Neural cell (in vitro differentiated cells): ENCODE data around the gene PIEZO1. TPM values are rescaled to one million over a fixed set of nuclear protein-coding genes. Genes with fewer than 3 reads are reported as not detected.

ENCODE experiments used
- H2AFZ ChIP-seq: fragments of 200-600, 300-800 bp; sonication (generic), shearing (Covaris generic); 2 replicates; pipeline ENCODE4 v1.6.0; 2014; ENCODE audit warnings: low read depth, mild to moderate bottlenecking, antibody characterized with exemption, low read length, moderate library complexity
- H3F3A ChIP-seq: fragments of 200-600 bp; shearing (Covaris generic); 2 replicates; pipeline ENCODE4 v1.6.1; 2016; ENCODE audit warnings: mild to moderate bottlenecking, moderate library complexity, mixed read lengths, antibody characterized with exemption, low read length; ENCODE audit not compliant: insufficient read depth, poor library complexity, severe bottlenecking
- H3K27ac ChIP-seq: fragments of 200-600, 300-800 bp; sonication (generic), shearing (Covaris generic); 2 replicates; pipeline ENCODE4 v1.5.1; 2014; ENCODE audit warnings: mild to moderate bottlenecking, low read length, moderate library complexity
- H3K27me3 ChIP-seq: fragments of 300-800, 200-600 bp; sonication (generic), shearing (Covaris generic); 2 replicates; pipeline ENCODE4 v1.6.0; 2014; ENCODE audit warnings: mild to moderate bottlenecking, low read depth, low read length, moderate library complexity; ENCODE audit not compliant: insufficient read depth
- H3K36me3 ChIP-seq: fragments of 300-800, 200-600 bp; sonication (generic), shearing (Covaris generic); 2 replicates; pipeline ENCODE4 v1.5.1; 2014; ENCODE audit warnings: mild to moderate bottlenecking, antibody characterized with exemption, low read length, moderate library complexity; ENCODE audit not compliant: insufficient read depth
- H3K4me2 ChIP-seq: fragments of 300-800, 200-600 bp; sonication (generic), shearing (Covaris generic); 2 replicates; pipeline ENCODE4 v1.6.0; 2014; ENCODE audit warnings: mild to moderate bottlenecking, low read length
- H3K4me3 ChIP-seq: fragments of 300-800, 200-600 bp; sonication (generic), shearing (Covaris generic); 2 replicates; pipeline ENCODE4 v1.5.1; 2014; ENCODE audit warnings: mild to moderate bottlenecking, low read length, moderate library complexity
- H3K79me2 ChIP-seq: fragments of 200-600 bp; shearing (Covaris generic); replicated peaks from 2 replicates; pipeline ENCODE4 v1.6.0; 2014; ENCODE audit warnings: mild to moderate bottlenecking, low read length, moderate library complexity; ENCODE audit not compliant: insufficient read depth
- H3K9ac ChIP-seq: fragments of 300-800, 200-600 bp; sonication (generic), shearing (Covaris generic); 2 replicates; pipeline ENCODE4 v1.6.1; 2016; ENCODE audit warnings: mild to moderate bottlenecking, low read length, mixed read lengths
- H3K9me2 ChIP-seq: fragments of 200-600 bp; shearing (Covaris generic); 2 replicates; pipeline ENCODE4 v1.6.1; 2016; ENCODE audit warnings: mild to moderate bottlenecking, low read length, mixed read lengths; ENCODE audit not compliant: insufficient read depth
- H3K9me3 ChIP-seq: fragments of 200-600, 300-800 bp; sonication (generic), shearing (Covaris generic); 2 replicates; pipeline ENCODE4 v1.6.1; 2016; ENCODE audit warnings: mild to moderate bottlenecking, mixed run types, low read length, moderate library complexity, mixed read lengths
- H4K20me1 ChIP-seq: fragments of 200-600 bp; shearing (Covaris generic); 2 replicates; pipeline ENCODE4 v1.6.1; 2016; ENCODE audit warnings: mild to moderate bottlenecking, mixed run types; ENCODE audit not compliant: insufficient read depth
- CTCF ChIP-seq: fragments of 450-650 bp; IDR thresholded peaks from 2 replicates; pipeline ENCODE4 v1.5.1; 2014; ENCODE audit warnings: antibody characterized with exemption, mild to moderate bottlenecking, moderate library complexity; ENCODE audit not compliant: poor library complexity, severe bottlenecking
- EP300 ChIP-seq: fragments of 450-650 bp; conservative IDR thresholded peaks from 2 replicates; pipeline ENCODE4 v1.6.1; 2014; ENCODE audit warnings: antibody characterized with exemption, mild to moderate bottlenecking, moderate library complexity; ENCODE audit not compliant: poor library complexity, severe bottlenecking
- EZH2 ChIP-seq: fragments of 200-600, 300-800 bp; shearing (Covaris generic), sonication (generic); IDR thresholded peaks from 2 replicates; pipeline ENCODE4 v1.6.1; 2014; ENCODE audit warnings: antibody characterized with exemption, low read length, borderline replicate concordance, mild to moderate bottlenecking; ENCODE audit not compliant: insufficient read depth, poor library complexity, severe bottlenecking
- MXI1 ChIP-seq: fragments of 450-650 bp; conservative IDR thresholded peaks from 2 replicates; pipeline ENCODE4 v1.6.1; 2014; ENCODE audit warnings: antibody characterized with exemption, mild to moderate bottlenecking; ENCODE audit not compliant: poor library complexity, severe bottlenecking
- POLR2AphosphoS5 ChIP-seq: IDR thresholded peaks from 2 replicates; pipeline ENCODE4 v1.6.1; 2012
- RAD21 ChIP-seq: fragments of 450-650 bp; conservative IDR thresholded peaks from 2 replicates; pipeline ENCODE4 v1.6.1; 2014; ENCODE audit warnings: antibody characterized with exemption, mild to moderate bottlenecking, moderate library complexity
- REST ChIP-seq: IDR thresholded peaks from 2 replicates; pipeline ENCODE4 v1.6.1; 2012; ENCODE audit warnings: borderline replicate concordance
- SMC3 ChIP-seq: fragments of 450-650 bp; conservative IDR thresholded peaks from 2 replicates; pipeline ENCODE4 v1.6.1; 2014; ENCODE audit warnings: antibody characterized with exemption, mild to moderate bottlenecking, moderate library complexity; ENCODE audit not compliant: poor library complexity
- TAF1 ChIP-seq: IDR thresholded peaks from 2 replicates; pipeline ENCODE4 v1.6.1; 2012; ENCODE audit warnings: low read depth
- polyA plus RNA-seq: library from polyadenylated mRNA; depleted of rRNA; stranded (reverse); fragments of >200 nt; gene quantifications from 2 replicates; pipeline ENCODE4 v1.2.3, GENCODE V29; 2014

The PIEZO1 gene
- polyA plus RNA-seq, 1 donor from 2014 or later, result not detected

GRCh38 chr16:88803264-88803987 lies 18.4 kb upstream of the PIEZO1 start, which contains the start of gene CDT1:
CDT1 (plus strand) TSS chr16:88803789; CDS start chr16:88803832, 43 bp downstream.
- peak within 1 kb of the TSS; percentile 69 for H2AFZ ChIP-seq
- H3K79me2 ChIP-seq, result peaks cover 7% of the 10 kb centered on the region
- peak within 1 kb of the TSS; percentile 61 for H3K9ac ChIP-seq
- no peak within 1 kb of the TSS for H3K4me2 ChIP-seq
- H3K9me2 ChIP-seq, result no peaks in the 10 kb centered on the region
- TF ChIP-seq RAD21 (peak; percentile 28), EP300 (peak; percentile 45), EZH2 (no peak), SMC3 (peak; percentile 34), POLR2AphosphoS5 (peak; percentile 85), MXI1 (peak; percentile 88)
- no peaks in the 10 kb centered on the region for H4K20me1 ChIP-seq
- H3K36me3 ChIP-seq, result no peaks in the 10 kb centered on the region
- peak within 1 kb of the TSS; percentile 19 for H3K27ac ChIP-seq
- peak within 1 kb of the TSS; percentile 70 for H3K4me3 ChIP-seq
- H3K9me3 ChIP-seq, result no peaks in the 10 kb centered on the region
- no peaks in the 10 kb centered on the region for H3F3A ChIP-seq
- H3K27me3 ChIP-seq, result no peaks in the 10 kb centered on the region

GRCh38 chr16:88800277-88800592 lies 15.2 kb upstream of the PIEZO1 start:
- H3F3A ChIP-seq, result no peaks in the 10 kb centered on the region
- peaks cover 7% of the 10 kb centered on the region for H3K79me2 ChIP-seq
- no peak overlapping the region for H2AFZ ChIP-seq
- no peaks in the 10 kb centered on the region for H3K27me3 ChIP-seq
- H3K9ac ChIP-seq, result no peak overlapping the region
- H3K9me3 ChIP-seq, result no peaks in the 10 kb centered on the region
- H3K9me2 ChIP-seq, result no peaks in the 10 kb centered on the region
- H3K27ac ChIP-seq, result no peak overlapping the region
- H3K4me3 ChIP-seq, result no peak overlapping the region
- H3K4me2 ChIP-seq, result no peak overlapping the region
- no peaks in the 10 kb centered on the region for H3K36me3 ChIP-seq
- TF ChIP-seq MXI1, result no peak
- TF ChIP-seq POLR2AphosphoS5, result no peak
- no peak for TF ChIP-seq SMC3
- TF ChIP-seq EP300, result no peak
- TF ChIP-seq REST, result no peak
- no peak for TF ChIP-seq EZH2
- TF ChIP-seq CTCF, result no peak
- no peak for TF ChIP-seq TAF1
- TF ChIP-seq RAD21, result no peak
- H4K20me1 ChIP-seq, result no peaks in the 10 kb centered on the region
